ENCODE results near the gene PALD1.

GRCh38 chr10:70615784-70616522 is 137.4 kb downstream of the PALD1 start:
- TF ChIP-seq POLR2A (IDR thresholded peaks at IDR 0.05) = no peak
- TF ChIP-seq CTCF (IDR thresholded peaks at IDR 0.05) = no peak
- TF ChIP-seq EP300 (IDR thresholded peaks at IDR 0.05; ENCODE audit: low read depth) = no peak
